Naive thymus-derived CD8-positive, alpha-beta T cell (primary cell): ENCODE results near the gene WWTR1. TPM values are rescaled to one million over a fixed set of nuclear protein-coding genes. Genes with fewer than 3 reads are reported as not detected.

Experiments
- ATAC-seq, 2 donors: fragments of 150-1000 bp; cut with Tn5 transposase in 1 of 2; sonication (Bioruptor Pico), chemical (Tn5 transposase) in 1 of 2; 1 replicate in 1 of 2; 2 replicates in 1 of 2; pipeline ENCODE4 v1.10.0; 2021; ENCODE audit warnings: mild to moderate bottlenecking in 2 of 2, moderate library complexity in 2 of 2
- POLR2A ChIA-PET: fragments of 350-600 bp; sonication (Branson Sonifier 250); formaldehyde crosslinking; loops from one replicate; lab custom pipeline; 2021; ENCODE audit warnings: antibody characterized with exemption; lab: Charles Lee
- DNase-seq, 10 donors: peaks; one replicate each; pipeline versions ENCODE4 v3.0.0 to v3.0.0-alpha.2; 2020 to 2022
- H3K27ac Mint-ChIP-seq, 10 donors: one replicate each; pipeline ENCODE4 v1.8.0; 2020 to 2022; ENCODE audit warnings: mild to moderate bottlenecking in 10 of 10, mixed read lengths in 10 of 10, moderate library complexity in 4 of 10, inconsistent platforms in 1 of 10
- H3K27me3 Mint-ChIP-seq, 5 donors: one replicate each; pipeline ENCODE4 v1.8.0; 2021 to 2022; ENCODE audit warnings: mixed read lengths in 5 of 5
- H3K36me3 Mint-ChIP-seq, 3 donors: one replicate each; pipeline ENCODE4 v1.8.0; 2020 to 2022; ENCODE audit warnings: mixed read lengths in 3 of 3, mild to moderate bottlenecking in 2 of 3, inconsistent platforms in 1 of 3
- H3K4me1 Mint-ChIP-seq, 4 donors: one replicate each; pipeline ENCODE4 v1.8.0; 2021 to 2022; ENCODE audit warnings: mixed read lengths in 4 of 4
- H3K4me3 Mint-ChIP-seq, 10 donors: one replicate each; pipeline ENCODE4 v1.8.0; 2020 to 2022; ENCODE audit warnings: mild to moderate bottlenecking in 10 of 10, mixed read lengths in 10 of 10, moderate library complexity in 6 of 10, inconsistent platforms in 1 of 10
- H3K9me3 Mint-ChIP-seq, 9 donors: one replicate each; pipeline ENCODE4 v1.8.0; 2020 to 2022; ENCODE audit warnings: mixed read lengths in 9 of 9, mild to moderate bottlenecking in 3 of 9, inconsistent platforms in 1 of 9, moderate library complexity in 1 of 9
- polyA plus RNA-seq, 3 donors: library from polyadenylated mRNA; unstranded; fragments of 300-500 nt; fragmentation: Illumina TruSeq; gene quantifications; one replicate each; pipeline ENCODE4 v1.2.3, GENCODE V29; 2021
- total RNA-seq, 8 experiments: library from RNA in 2 of 8; stranded (reverse) in 2 of 8; gene quantifications; one replicate each; pipeline ENCODE4 v1.2.3 and lab custom pipeline; 2021 to 2026

The WWTR1 gene
- total and polyA plus RNA-seq, 5 experiments from 2014 or later: 0.06 to 0.58 (median 0.37) TPM

- POLR2A ChIA-PET: no interaction called here
- H3K4me3 Mint-ChIP-seq: no peak overlapping the region
- H3K27ac Mint-ChIP-seq: no peak overlapping the region
- H3K27me3 Mint-ChIP-seq: peaks cover 30 to 48% (median 40%) of the 10 kb centered on the region in 5 donors
- no peaks in the 10 kb centered on the region for H3K9me3 Mint-ChIP-seq
- no peaks in the 10 kb centered on the region for H3K4me1 Mint-ChIP-seq
- peaks cover 0 to 5% (median 0%) of the 10 kb centered on the region in 3 donors for H3K36me3 Mint-ChIP-seq
- DNase-seq (no peak), ATAC-seq (no peak)
Observed at GRCh38 chr3:149650828-149651227, 7.0 kb downstream of the WWTR1 start.

- Mint-ChIP-seq H3K4me1 (no peaks in the 10 kb centered on the region), H3K9me3 (no peaks in the 10 kb centered on the region), H3K27ac (peak overlapping the region in 1 of 10 donors; percentile 9), H3K27me3 (peaks cover 24 to 34% (median 27%) of the 10 kb centered on the region in 5 donors), H3K4me3 (no peak overlapping the region), H3K36me3 (peaks cover 0 to 5% (median 0%) of the 10 kb centered on the region in 3 donors)
- DNase-seq: no peak
- POLR2A ChIA-PET: no interaction called here
- no peak for ATAC-seq
Observed at GRCh38 chr3:149648525-149648924, 9.3 kb downstream of the WWTR1 start.

DNA sequence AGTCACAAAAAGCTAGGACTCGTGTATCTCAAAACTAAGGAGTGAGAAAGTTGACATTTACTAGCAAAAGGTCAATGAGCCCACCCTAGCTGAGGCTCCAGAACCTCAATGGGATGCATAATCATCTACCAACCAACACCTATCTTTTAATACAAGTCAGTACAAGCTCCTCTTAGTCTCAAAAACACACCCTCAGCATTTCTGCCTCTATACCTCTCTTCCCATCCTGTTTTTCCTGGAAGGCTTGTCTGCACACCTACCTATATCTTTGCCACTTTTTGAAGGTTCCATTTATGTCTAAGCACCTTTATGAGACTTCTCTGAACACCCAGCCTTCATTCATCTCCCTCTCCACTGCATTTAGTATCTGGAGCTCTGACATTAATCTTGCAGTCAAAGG is 10.0 kb downstream of the WWTR1 start:
- H3K9me3 Mint-ChIP-seq: no peaks in the 10 kb centered on the region
- no peak overlapping the region for H3K4me3 Mint-ChIP-seq
- POLR2A ChIA-PET: no interaction called here
- ATAC-seq (no peak), DNase-seq (no peak)
- H3K36me3 Mint-ChIP-seq: peaks cover 0 to 5% (median 0%) of the 10 kb centered on the region in 3 donors
- H3K27ac Mint-ChIP-seq: no peak overlapping the region
- H3K27me3 Mint-ChIP-seq: peaks cover 24 to 35% (median 27%) of the 10 kb centered on the region in 5 donors
- no peaks in the 10 kb centered on the region for H3K4me1 Mint-ChIP-seq

GRCh38 chr3:149647285-149647684 is 10.5 kb downstream of the WWTR1 start:
- POLR2A ChIA-PET: no interaction called here
- DNase-seq: no peak
- H3K27ac Mint-ChIP-seq: no peak overlapping the region
- no peak overlapping the region for H3K4me3 Mint-ChIP-seq
- peaks cover 24 to 35% (median 27%) of the 10 kb centered on the region in 5 donors for H3K27me3 Mint-ChIP-seq
- no peaks in the 10 kb centered on the region for H3K9me3 Mint-ChIP-seq
- H3K36me3 Mint-ChIP-seq: peaks cover 0 to 5% (median 0%) of the 10 kb centered on the region in 3 donors
- no peaks in the 10 kb centered on the region for H3K4me1 Mint-ChIP-seq
- no peak for ATAC-seq

DNA sequence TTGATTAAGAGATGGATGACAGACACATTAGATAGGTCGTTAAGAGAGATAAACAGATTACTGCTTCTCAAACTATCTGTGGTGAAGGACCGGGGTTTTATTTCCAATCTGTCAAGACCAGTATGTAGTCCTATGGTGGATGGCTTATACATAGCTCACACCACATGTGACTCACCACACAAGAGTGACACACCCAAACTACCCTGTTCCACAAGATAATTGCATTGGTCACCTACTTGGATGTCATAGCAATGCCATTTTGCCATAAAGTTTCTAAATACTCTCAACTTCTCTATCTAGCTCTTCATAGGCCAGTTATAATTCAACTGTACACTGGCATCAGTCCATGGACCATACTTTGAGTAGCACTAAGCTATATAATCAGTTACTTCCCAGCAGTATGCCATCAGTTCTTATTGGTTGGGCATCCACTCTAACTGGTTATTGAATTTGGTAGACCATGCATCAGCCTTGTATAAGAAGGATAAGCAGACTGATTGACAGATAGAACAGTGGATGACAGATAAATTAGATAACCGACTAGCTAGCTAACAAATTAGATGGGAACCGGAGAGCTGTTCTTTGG is 11.6 kb downstream of the WWTR1 start:
- ATAC-seq (no peak), DNase-seq (no peak)
- Mint-ChIP-seq H3K9me3 (no peaks in the 10 kb centered on the region), H3K4me1 (no peaks in the 10 kb centered on the region), H3K36me3 (peaks cover 0 to 2% (median 0%) of the 10 kb centered on the region in 3 donors), H3K4me3 (no peak overlapping the region), H3K27ac (no peak overlapping the region), H3K27me3 (peaks cover 18 to 31% (median 23%) of the 10 kb centered on the region in 5 donors)
- POLR2A ChIA-PET: no interaction called here

DNA sequence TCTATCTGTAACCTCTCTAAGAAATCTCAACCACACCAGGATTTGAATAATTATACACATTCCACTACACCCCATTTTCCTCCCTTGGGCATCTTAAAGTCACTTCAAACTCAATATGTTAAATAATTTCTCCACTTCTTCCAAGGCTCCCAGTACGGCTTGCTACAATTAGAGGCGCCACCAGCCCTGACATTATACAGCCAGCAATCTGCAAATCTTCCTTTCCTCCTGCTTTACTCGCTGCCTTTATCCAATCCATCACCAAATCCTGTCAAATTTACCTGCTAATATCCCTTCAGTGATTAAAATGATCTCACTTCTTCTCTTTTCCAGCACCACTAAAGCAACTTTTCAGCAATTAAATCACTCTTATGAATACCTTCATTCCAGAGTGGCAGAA is 13.9 kb downstream of the WWTR1 start:
- Mint-ChIP-seq H3K27ac (no peak overlapping the region), H3K4me1 (no peaks in the 10 kb centered on the region), H3K9me3 (no peaks in the 10 kb centered on the region), H3K27me3 (peaks cover 6 to 19% (median 12%) of the 10 kb centered on the region in 5 donors), H3K36me3 (no peaks in the 10 kb centered on the region), H3K4me3 (no peak overlapping the region)
- POLR2A ChIA-PET: no interaction called here
- ATAC-seq: no peak
- no peak for DNase-seq

- Mint-ChIP-seq H3K4me1 (no peaks in the 10 kb centered on the region), H3K27ac (no peak overlapping the region), H3K4me3 (no peak overlapping the region), H3K27me3 (peaks cover 3 to 18% (median 11%) of the 10 kb centered on the region in 5 donors), H3K9me3 (no peaks in the 10 kb centered on the region), H3K36me3 (no peaks in the 10 kb centered on the region)
- DNase-seq (no peak), ATAC-seq (no peak)
- POLR2A ChIA-PET: no interaction called here
Observed at GRCh38 chr3:149643482-149643798, 14.4 kb downstream of the WWTR1 start.

DNA sequence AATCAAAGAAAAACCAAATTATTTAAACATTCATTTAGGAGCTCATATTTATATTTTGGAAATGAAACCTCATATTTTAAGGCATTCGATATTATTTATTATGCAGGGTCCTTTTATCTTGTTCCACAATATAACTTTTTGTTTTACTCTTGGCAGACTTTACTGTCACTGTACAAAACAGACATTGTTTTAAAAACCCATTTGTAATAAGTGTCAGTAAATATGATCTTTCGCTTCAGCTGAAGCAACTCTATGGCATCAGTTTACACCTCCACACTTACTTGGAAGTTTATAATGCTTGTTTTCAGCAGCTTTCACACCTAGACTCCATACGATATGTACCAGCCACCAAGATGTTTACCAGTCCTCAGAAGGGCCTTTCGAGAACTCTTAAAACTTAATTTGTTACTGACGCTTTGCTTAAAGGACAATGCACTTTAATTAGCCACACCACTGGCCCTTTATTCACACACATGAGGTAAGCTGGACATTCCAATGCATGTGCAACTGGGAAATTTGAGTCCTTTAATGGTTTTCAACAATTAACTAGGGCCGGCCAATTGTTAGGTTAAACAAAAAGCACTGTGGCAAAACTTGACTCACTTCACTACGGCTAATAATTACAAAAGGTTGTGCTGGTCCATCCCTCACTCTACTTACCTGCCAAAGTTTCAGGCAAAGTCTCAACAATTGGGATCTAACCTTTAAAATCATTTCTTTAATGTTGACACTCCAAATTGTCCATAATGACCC is 16.7 kb downstream of the WWTR1 start:
- Mint-ChIP-seq H3K4me1 (no peaks in the 10 kb centered on the region), H3K27ac (no peak overlapping the region), H3K9me3 (no peaks in the 10 kb centered on the region), H3K4me3 (no peak overlapping the region), H3K36me3 (no peaks in the 10 kb centered on the region), H3K27me3 (peaks cover 3 to 13% (median 8%) of the 10 kb centered on the region in 5 donors)
- POLR2A ChIA-PET: no interaction called here
- ATAC-seq (no peak), DNase-seq (no peak)

DNA sequence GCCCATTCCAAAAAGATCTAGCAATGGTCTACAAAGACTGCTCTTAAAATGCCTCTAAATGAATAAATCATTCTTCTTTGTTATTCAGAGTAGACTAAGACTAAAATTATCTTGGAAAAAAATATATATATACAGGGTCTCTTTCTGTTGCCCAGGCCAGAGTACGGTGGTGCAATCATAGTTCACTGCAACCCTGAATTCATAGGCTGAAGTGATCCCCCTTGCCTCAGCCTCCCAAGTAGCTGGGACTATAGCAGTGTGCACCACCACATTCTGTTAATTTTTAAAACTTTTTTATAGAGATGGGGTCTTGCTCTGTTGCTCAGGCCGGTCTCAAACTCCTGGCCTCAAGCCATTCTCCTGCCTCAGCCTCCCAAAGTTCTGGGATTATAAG is 18.7 kb downstream of the WWTR1 start:
- peaks cover 2 to 27% (median 19%) of the 10 kb centered on the region in 5 donors for H3K27me3 Mint-ChIP-seq
- no peaks in the 10 kb centered on the region for H3K9me3 Mint-ChIP-seq
- H3K27ac Mint-ChIP-seq: no peak overlapping the region
- no peak overlapping the region for H3K4me3 Mint-ChIP-seq
- H3K36me3 Mint-ChIP-seq: no peaks in the 10 kb centered on the region
- no peaks in the 10 kb centered on the region for H3K4me1 Mint-ChIP-seq
- no peak for ATAC-seq
- POLR2A ChIA-PET: no interaction called here
- DNase-seq: no peak

GRCh38 chr3:149638228-149639092 is 19.4 kb downstream of the WWTR1 start:
- H3K9me3 Mint-ChIP-seq: no peaks in the 10 kb centered on the region
- H3K4me1 Mint-ChIP-seq: peaks cover 0 to 2% (median 0%) of the 10 kb centered on the region in 4 donors
- no peaks in the 10 kb centered on the region for H3K36me3 Mint-ChIP-seq
- H3K4me3 Mint-ChIP-seq: no peak overlapping the region
- peaks cover 5 to 33% (median 20%) of the 10 kb centered on the region in 5 donors for H3K27me3 Mint-ChIP-seq
- H3K27ac Mint-ChIP-seq: no peak overlapping the region
- DNase-seq (no peak), ATAC-seq (no peak)
- POLR2A ChIA-PET: no interaction called here

GRCh38 chr3:149635396-149635795 is 22.4 kb downstream of the WWTR1 start:
- ATAC-seq (no peak), DNase-seq (no peak)
- no peaks in the 10 kb centered on the region for H3K36me3 Mint-ChIP-seq
- peaks cover 11 to 56% (median 30%) of the 10 kb centered on the region in 5 donors for H3K27me3 Mint-ChIP-seq
- no peak overlapping the region for H3K4me3 Mint-ChIP-seq
- H3K9me3 Mint-ChIP-seq: no peaks in the 10 kb centered on the region
- POLR2A ChIA-PET: no interaction called here
- no peak overlapping the region for H3K27ac Mint-ChIP-seq
- H3K4me1 Mint-ChIP-seq: peaks cover 0 to 2% (median 0%) of the 10 kb centered on the region in 4 donors

DNA sequence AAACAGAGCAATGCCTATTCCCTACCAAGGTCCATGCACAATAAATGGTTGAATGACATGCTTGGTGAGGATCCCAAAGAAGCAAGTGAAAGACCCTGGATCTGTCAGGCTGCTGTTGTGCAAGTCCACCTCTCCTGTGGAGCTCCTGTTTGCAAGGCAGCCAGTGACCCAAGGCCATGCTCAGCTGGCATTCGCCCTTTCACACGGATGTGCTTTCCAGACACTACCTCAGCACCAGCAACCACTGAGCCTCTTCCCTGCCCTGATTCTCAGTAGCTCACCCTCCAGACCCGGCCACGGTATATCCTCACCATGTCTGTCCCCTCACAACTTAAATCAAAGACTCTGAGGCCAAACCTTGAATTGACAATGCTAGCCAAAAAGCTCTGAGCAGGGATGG is 23.3 kb downstream of the WWTR1 start:
- Mint-ChIP-seq H3K4me1 (peaks cover 0 to 2% (median 0%) of the 10 kb centered on the region in 4 donors), H3K9me3 (no peaks in the 10 kb centered on the region), H3K27me3 (peaks cover 11 to 56% (median 30%) of the 10 kb centered on the region in 5 donors), H3K27ac (no peak overlapping the region), H3K36me3 (no peaks in the 10 kb centered on the region), H3K4me3 (no peak overlapping the region)
- POLR2A ChIA-PET: no interaction called here
- DNase-seq: no peak
- no peak for ATAC-seq

GRCh38 chr3:149634072-149634471 is 23.8 kb downstream of the WWTR1 start:
- H3K36me3 Mint-ChIP-seq: no peaks in the 10 kb centered on the region
- H3K4me3 Mint-ChIP-seq: no peak overlapping the region
- H3K9me3 Mint-ChIP-seq: no peaks in the 10 kb centered on the region
- ATAC-seq: no peak
- no peak overlapping the region for H3K27ac Mint-ChIP-seq
- peaks cover 0 to 2% (median 0%) of the 10 kb centered on the region in 4 donors for H3K4me1 Mint-ChIP-seq
- POLR2A ChIA-PET: no interaction called here
- peaks cover 12 to 56% (median 30%) of the 10 kb centered on the region in 5 donors for H3K27me3 Mint-ChIP-seq
- DNase-seq: no peak
